Adrenal gland (tissue), 5 donors: ENCODE results near the gene SYNE1.

Experiments
- CTCF ChIP-seq, 6 experiments: fragments of 450-650 bp in 4 of 6; fragments of 200-600 bp in 2 of 6; sonication (generic) in 1 of 6; IDR thresholded peaks; 1 replicate in 5 of 6; 2 replicates in 1 of 6; pipeline versions ENCODE4 v1.5.1 to v1.8.0; 2016 to 2021; ENCODE audit warnings: antibody characterized with exemption in 6 of 6, mild to moderate bottlenecking in 2 of 6, moderate library complexity in 1 of 6
- POLR2A ChIP-seq, 2 donors: fragments of 450-650 bp; IDR thresholded peaks; one replicate each; pipeline ENCODE4 v1.6.1; 2017; ENCODE audit warnings: antibody characterized with exemption in 2 of 2, mild to moderate bottlenecking in 2 of 2, moderate library complexity in 1 of 2
- donor health status: DM: no; HTN: no; CAD: no.

GRCh38 chr6:152164957-152165356, 472.2 kb downstream of the SYNE1 start:
- no peak for TF ChIP-seq CTCF (IDR thresholded peaks at IDR 0.05)
- no peak for TF ChIP-seq POLR2A (IDR thresholded peaks at IDR 0.05)
